Cardiac muscle cell (in vitro differentiated cells and primary cell): Measurements from ENCODE around the gene MIA3. TPM values are rescaled to one million over a fixed set of nuclear protein-coding genes. Genes with fewer than 3 reads are reported as not detected.

Experiments used
- DNase-seq, 2 donors: peaks; one replicate each; pipeline versions ENCODE4 v3.0.0 to v3.0.0-alpha.2; 2010 to 2017; ENCODE audit warnings: low read depth in 1 of 2, low spot score in 1 of 2
- H3K27ac ChIP-seq: fragments of 200-600 bp; sonication (generic); 2 replicates; pipeline ENCODE4 v1.5.1; 2016
- H3K27me3 ChIP-seq: fragments of 200-600 bp; sonication (generic); 2 replicates; pipeline ENCODE4 v1.6.0; 2016; ENCODE audit warnings: control low read depth
- H3K36me3 ChIP-seq: fragments of 200-600 bp; sonication (generic); 2 replicates; pipeline ENCODE4 v1.5.1; 2016; ENCODE audit warnings: control low read depth
- H3K4me1 ChIP-seq: fragments of 200-600 bp; sonication (generic); 2 replicates; pipeline ENCODE4 v1.8.1; 2017; ENCODE audit warnings: low read depth, mild to moderate bottlenecking, mixed run types
- H3K4me3 ChIP-seq: fragments of 200-600 bp; sonication (generic); 2 replicates; pipeline ENCODE4 v1.5.1; 2016; ENCODE audit warnings: mild to moderate bottlenecking
- H3K9me3 ChIP-seq: fragments of 200-600 bp; sonication (generic); 2 replicates; pipeline ENCODE4 v1.5.1; 2017; ENCODE audit warnings: low read depth, mild to moderate bottlenecking, control low read depth
- polyA plus RNA-seq: library from polyadenylated mRNA; unstranded; fragments of >200 nt; fragmentation: Nextera tagmentation; extraction: Ambion mirVana; gene quantifications from 2 replicates; pipeline ENCODE4 v1.2.1, GENCODE V29; 2016
- total RNA-seq: library from RNA; depleted of rRNA; stranded (reverse); fragments of >200 nt; gene quantifications from 2 replicates; pipeline ENCODE4 v1.2.3, GENCODE V29; 2016
- TF ChIP-seq, protein P1 (sequence below): IDR thresholded peaks from 2 replicates; pipeline ENCODE4 v1.5.1; 2012; ENCODE audit warnings: low read depth, mild to moderate bottlenecking, low read length

MIA3 gene
- total RNA-seq, result 29.3 and 38.5 TPM in 2 replicates
- polyA plus RNA-seq, result 32.9 and 53.8 TPM in 2 replicates

- Histone ChIP-seq H3K4me1 (peaks cover 3% of the 10 kb centered on the region), H3K4me3 (peak within 1 kb of the TSS; percentile 97), H3K27me3 (peaks cover 9% of the 10 kb centered on the region), H3K9me3 (no peaks in the 10 kb centered on the region), H3K36me3 (peaks cover 11% of the 10 kb centered on the region), H3K27ac (peak within 1 kb of the TSS; percentile 82)
- TF ChIP-seq, protein P1, sequence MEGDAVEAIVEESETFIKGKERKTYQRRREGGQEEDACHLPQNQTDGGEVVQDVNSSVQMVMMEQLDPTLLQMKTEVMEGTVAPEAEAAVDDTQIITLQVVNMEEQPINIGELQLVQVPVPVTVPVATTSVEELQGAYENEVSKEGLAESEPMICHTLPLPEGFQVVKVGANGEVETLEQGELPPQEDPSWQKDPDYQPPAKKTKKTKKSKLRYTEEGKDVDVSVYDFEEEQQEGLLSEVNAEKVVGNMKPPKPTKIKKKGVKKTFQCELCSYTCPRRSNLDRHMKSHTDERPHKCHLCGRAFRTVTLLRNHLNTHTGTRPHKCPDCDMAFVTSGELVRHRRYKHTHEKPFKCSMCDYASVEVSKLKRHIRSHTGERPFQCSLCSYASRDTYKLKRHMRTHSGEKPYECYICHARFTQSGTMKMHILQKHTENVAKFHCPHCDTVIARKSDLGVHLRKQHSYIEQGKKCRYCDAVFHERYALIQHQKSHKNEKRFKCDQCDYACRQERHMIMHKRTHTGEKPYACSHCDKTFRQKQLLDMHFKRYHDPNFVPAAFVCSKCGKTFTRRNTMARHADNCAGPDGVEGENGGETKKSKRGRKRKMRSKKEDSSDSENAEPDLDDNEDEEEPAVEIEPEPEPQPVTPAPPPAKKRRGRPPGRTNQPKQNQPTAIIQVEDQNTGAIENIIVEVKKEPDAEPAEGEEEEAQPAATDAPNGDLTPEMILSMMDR, result no peak
- DNase-seq, result peak; percentile 18 to 88
Measured at GRCh38 chr1:222618001-222618879, at the start of gene MIA3. Gene MIA3, plus strand, starts transcription at chr1:222618097. Its CDS starts 14 bp downstream, at chr1:222618111.

DNA sequence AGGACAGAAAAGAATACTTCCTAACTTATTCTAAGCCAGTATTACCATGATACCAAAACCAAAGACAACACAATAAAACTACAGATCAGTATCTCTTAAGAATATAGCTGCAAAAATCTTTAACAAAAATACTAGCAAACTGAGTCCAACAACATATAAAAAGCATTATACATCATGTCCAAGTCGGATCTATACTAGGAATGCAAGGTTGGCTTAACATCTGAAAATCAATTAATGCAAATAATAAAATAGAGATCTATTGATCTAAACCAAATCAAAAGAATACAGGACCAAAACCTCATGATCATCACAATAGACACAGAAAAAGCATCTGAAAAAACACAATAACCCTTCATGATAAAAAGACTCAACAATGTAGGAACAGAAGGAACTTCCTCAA lies 47.1 kb upstream of the MIA3 start:
- Histone ChIP-seq H3K36me3 (peaks cover 5% of the 10 kb centered on the region), H3K4me3 (no peak overlapping the region), H3K9me3 (no peaks in the 10 kb centered on the region), H3K27me3 (no peaks in the 10 kb centered on the region), H3K27ac (no peak overlapping the region), H3K4me1 (no peaks in the 10 kb centered on the region)
- no peak for DNase-seq
- TF ChIP-seq, protein P1, result no peak

GRCh38 chr1:222579316-222579715 lies 38.6 kb upstream of the MIA3 start:
- DNase-seq, result no peak
- Histone ChIP-seq H3K4me3 (no peak overlapping the region), H3K27ac (no peak overlapping the region), H3K9me3 (no peaks in the 10 kb centered on the region), H3K27me3 (no peaks in the 10 kb centered on the region), H3K4me1 (no peaks in the 10 kb centered on the region), H3K36me3 (peaks cover 15% of the 10 kb centered on the region)
- TF ChIP-seq, protein P1, result no peak

DNA sequence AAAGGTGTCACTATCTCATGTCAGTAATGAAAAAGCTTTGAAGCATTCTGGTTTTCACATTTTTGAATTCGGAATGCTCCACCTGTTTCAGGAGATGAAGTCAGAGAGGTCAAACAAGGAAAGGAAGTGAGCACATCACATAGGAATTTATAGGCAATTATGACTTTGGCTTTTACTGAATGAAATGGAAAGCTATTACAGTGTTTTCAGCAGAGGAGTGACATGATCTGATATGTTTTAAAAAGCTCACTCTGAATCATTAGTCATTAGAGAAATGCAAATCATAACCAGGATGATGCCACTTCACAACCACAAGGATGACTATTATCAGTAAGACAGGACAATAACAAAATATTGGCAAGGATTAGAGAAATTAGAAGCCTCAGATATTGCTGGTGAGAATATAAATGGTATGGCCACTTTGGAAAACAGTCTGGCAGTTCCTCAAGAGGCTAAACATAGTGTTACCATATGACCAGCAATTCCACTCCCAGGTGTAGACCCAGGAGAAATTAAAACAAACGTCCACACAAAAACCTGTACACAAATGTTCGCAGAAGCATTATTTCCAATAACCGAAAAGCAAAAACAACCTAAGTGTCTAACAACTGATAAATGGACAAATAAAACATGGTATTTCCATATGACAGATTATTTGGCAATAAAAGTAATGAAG lies 35.7 kb upstream of the MIA3 start:
- no peak overlapping the region for H3K4me3 ChIP-seq
- no peaks in the 10 kb centered on the region for H3K4me1 ChIP-seq
- H3K9me3 ChIP-seq, result no peaks in the 10 kb centered on the region
- no peak overlapping the region for H3K27ac ChIP-seq
- peak in 1 of 2 donors; percentile 4 for DNase-seq
- no peaks in the 10 kb centered on the region for H3K27me3 ChIP-seq
- peaks cover 14% of the 10 kb centered on the region for H3K36me3 ChIP-seq
- TF ChIP-seq, protein P1, result no peak

- H3K9me3 ChIP-seq, result no peaks in the 10 kb centered on the region
- H3K36me3 ChIP-seq, result peaks cover 8% of the 10 kb centered on the region
- no peak for DNase-seq
- H3K27me3 ChIP-seq, result no peaks in the 10 kb centered on the region
- H3K4me1 ChIP-seq, result no peaks in the 10 kb centered on the region
- TF ChIP-seq, protein P1, result no peak
- H3K4me3 ChIP-seq, result no peak overlapping the region
- H3K27ac ChIP-seq, result no peak overlapping the region
Measured at GRCh38 chr1:222583079-222583478, 34.8 kb upstream of the MIA3 start.
